HG02610 (cell line): Measurements from ENCODE around the gene RGPD4.
"Not testable (repeated sequence)": the region's sequence is repeated elsewhere in the genome, so short reads cannot be mapped to it uniquely, and the experiment has no call there.

Experiments
- ATAC-seq: cut with Tn5 transposase; IDR thresholded peaks from one replicate; pipeline ENCODE4 v1.9.1; 2021; ENCODE audit warnings: mild to moderate bottlenecking, moderate library complexity; ENCODE audit not compliant: unreplicated experiment

RGPD4 gene

DNA sequence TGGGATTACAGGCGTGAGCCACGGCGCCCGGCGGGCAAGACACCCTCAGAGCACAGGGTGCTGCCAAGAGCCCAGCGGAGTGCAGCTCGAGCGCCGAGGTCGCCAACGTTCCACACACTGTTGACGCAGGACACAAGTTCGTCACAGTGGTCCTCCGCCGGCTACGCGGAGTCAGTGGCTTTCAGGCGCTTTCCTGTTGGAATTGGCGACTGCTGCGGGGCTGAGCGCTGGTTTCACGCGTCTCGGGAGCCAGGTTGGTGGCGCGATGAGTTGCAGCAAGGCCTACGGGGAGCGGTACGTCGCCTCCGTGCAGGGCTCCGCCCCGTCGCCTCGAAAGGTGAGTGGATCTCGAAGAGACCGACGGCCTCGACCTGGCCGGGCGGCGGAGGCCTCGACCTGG is at the start of gene RGPD4:
RGPD4 (plus strand) TSS at position 144 of the 400 bp plus-strand sequence; CDS start at position 266, 122 bp downstream.
- ATAC-seq = not testable (repeated sequence)

- ATAC-seq = no peak
These were observed 48.7 kb upstream of the RGPD4 start for GRCh38 chr2:107777974-107778373.

- no peak for ATAC-seq
These were observed 40.9 kb upstream of the RGPD4 start for GRCh38 chr2:107785756-107786155.

GRCh38 chr2:107790837-107791236 is 35.9 kb upstream of the RGPD4 start:
- ATAC-seq = no peak

- no peak for ATAC-seq
These were observed 25.2 kb upstream of the RGPD4 start for GRCh38 chr2:107801498-107801897.

DNA sequence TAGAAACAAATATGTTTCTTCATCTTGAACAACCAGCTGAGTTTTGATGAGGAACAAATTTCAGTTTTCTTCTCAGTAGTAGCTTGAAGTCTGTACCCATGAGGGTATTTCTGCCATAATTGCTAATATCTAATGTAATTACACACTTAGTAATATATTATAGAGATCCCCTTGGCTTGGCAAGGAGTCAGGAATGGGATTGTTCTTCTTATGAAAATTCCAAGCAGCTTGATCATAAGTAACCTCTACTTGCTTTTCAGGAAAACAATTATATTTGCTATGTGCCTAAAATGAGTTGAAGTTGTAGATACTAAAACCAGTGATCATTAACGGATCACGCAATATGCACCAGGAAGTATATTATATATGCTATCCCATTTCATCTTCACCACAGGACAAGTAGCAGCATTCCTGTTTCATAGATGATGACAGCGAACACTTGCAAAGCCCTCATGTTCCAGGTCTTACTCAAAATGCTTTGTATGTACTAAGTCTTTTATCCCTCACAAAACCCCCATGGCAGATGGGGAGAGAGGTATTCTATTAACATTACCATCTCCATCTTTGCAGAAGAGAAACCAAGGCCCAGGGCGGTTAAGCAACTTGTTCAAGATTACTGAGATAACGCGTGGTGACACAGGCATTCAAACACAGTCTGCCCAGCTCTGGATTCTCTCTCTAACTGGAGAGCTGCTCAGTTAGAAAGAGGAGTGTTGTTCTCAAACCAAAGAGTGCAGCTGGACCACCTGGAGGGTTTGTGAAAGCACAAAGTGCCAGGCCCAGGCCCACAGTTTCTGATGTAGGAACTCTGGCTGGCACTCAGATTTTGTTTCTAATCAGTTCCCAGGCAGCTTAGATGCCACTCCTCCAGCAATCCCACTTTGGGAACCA is 21.8 kb upstream of the RGPD4 start:
- ATAC-seq = no peak

DNA sequence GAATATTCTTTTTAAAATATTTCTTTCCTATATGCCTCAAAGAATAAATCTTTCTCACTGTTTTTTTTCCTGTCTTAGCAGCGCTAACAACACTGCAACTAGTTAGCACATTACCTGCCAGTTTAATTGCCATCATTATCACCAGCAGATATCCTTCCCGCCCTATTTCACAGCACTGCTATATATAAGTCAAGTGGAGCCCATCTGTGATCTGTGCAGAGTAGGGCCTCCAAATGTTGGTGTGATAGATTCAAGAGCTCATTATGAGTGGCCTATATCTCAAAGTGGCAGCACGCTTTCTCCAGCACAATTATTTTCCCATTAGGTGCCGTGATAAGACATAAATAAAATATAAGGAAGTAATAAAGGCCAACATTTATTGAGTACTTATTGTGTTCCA is 19.8 kb upstream of the RGPD4 start:
- ATAC-seq = no peak

DNA sequence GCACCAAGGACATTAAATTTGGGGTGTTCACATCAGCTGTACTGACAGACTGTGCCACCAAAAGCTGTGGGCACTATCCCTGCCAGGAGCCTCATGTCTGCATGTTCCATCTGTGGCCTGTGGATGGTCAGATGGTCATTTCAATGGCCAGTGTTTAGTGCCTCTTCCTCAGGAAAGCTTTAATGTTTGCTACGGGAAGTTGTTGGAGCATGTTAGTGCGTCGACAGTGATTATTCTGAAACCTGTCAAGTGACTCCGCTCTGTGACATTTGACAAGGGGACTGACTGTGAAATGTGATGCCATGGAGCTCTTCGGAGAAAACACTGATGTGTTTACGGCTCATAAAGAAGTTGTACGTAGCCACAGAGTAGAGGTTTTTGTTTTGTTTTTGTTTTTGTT is 18.7 kb upstream of the RGPD4 start:
- no peak for ATAC-seq

DNA sequence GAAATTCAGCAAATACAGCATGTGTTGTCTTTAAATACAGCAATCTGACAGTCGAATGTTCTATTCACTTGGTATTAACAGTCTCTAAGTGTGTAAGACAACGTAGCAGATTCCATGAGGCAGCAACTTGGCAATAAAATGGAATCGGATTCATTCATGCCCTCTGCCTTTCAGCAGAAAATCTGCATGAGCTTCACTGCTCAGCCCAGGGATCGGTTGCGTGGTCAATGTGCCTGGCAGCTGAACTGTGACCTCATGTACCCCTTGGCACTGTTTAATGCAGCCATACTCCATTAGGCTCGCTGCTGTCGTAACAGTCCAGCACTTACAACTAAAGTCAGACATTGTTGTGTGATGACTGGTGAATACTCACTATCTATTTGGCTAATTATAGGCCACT is 17.7 kb upstream of the RGPD4 start:
- no peak for ATAC-seq

GRCh38 chr2:107809835-107810234 is 16.9 kb upstream of the RGPD4 start:
- no peak for ATAC-seq

DNA sequence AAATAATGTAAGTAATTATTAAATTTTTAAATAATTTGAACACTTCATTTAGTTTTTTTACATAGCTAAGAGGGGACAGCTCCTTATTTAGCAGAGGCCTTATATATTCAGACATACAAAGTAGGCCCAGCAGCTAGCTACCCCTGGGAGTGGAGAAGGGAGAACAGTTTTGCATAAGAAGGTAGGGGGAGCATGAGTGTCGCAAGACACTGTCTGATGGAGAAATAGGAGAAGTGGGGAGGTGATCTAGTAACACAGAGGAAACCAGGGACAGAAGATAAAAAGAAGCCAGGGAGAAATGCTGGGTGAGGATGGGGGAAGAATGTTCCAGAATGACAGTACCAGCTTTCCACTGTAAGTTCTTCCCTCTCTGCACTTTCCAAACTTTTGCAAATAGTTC is 16.0 kb upstream of the RGPD4 start:
- ATAC-seq = no peak

DNA sequence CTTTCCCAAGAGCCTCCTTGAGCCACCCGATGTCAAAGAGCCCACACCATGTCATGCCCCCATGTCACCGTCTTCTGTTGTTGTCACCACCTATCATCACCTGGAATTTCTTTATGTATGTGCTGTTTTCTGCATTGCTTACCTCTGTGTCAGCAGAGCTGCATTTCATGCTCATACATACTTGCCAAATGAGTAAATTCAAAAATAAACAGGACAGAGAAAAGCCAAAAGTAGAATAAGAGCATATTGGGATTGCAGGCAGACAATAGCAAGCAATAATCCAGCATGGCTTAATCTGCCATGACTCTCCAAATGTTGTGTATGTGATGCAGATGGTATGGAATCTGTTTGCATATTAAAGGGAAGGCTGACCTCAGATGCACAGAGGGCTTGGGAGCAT is 15.3 kb upstream of the RGPD4 start:
- ATAC-seq = no peak

DNA sequence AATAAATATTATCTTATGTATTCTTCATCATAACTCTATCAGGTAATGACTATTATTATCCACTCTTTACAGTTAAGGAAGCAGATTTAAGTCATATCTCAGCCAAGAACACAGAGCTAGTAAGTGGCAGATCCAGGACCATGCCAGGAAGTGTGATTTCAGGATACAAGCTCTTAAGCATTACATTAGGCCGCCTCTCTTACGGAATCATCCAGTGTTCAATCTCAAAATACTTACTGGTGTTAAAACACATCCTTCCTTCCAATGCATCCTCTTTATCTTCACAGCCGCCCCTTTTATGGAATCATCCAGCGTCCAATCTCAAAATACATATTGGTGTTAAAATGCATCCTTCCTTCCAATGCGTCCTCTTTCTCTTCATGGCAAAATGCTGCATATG is 14.7 kb upstream of the RGPD4 start:
- ATAC-seq = no peak

DNA sequence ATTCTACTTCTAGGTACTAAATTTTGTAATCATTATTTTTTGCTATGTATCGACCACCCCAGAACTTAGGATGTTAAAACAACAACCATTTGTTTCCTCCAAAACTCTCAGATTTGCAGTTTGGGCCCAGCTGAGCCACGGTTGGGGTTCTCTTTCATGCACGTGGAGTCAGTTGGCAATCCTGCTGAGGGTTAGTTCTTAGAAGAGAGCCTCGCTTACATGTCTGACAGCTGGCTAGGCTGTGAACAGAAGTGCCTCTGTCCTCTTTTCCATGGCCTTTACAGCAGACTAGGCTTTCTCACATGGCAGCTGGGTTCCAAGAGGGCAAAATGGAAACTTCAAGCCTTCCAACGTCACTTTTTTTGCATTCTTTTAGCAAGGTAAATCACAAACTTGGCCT is 9.3 kb upstream of the RGPD4 start:
- no peak for ATAC-seq

GRCh38 chr2:107822302-107822701 is 4.4 kb upstream of the RGPD4 start:
- ATAC-seq = no peak

DNA sequence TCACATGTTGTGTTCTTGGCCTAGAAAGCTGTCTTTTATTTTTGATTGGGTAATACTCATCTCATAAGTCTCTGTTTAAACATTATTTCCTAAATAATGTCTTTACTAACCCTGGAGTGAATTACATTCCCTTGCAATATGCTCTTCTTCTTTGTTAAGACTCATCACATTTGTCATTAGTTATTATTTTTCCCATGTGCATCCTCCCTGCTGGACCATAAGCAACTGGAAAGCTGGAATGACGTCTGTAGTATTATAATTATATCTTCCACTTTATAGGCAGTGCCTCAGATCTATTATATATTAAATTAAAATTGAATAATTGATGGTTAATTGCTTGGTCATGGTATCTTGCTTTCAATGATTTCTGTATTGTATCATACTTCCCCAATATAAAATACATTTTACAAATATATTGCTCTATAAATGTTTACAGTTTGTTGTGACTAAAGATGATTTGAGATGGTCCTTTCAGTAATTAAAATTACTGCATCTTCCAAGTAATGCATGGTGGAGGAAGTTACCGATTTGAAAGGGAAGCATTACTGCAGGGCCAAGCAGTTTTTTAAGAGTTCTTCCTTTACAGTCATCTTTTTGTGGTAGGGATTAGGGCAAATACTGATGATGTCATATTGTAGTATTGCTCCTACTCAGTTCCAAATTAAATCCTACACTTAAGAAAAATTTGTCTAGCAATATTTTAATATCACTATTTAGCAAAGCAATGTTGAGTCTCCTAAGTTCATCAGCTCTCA is 2.1 kb upstream of the RGPD4 start:
- ATAC-seq = no peak

GRCh38 chr2:107825206-107825563 is 1.5 kb upstream of the RGPD4 start:
- no peak for ATAC-seq

- ATAC-seq = not testable (repeated sequence)
These were observed 2.8 kb downstream of the RGPD4 start for GRCh38 chr2:107829514-107829913.

DNA sequence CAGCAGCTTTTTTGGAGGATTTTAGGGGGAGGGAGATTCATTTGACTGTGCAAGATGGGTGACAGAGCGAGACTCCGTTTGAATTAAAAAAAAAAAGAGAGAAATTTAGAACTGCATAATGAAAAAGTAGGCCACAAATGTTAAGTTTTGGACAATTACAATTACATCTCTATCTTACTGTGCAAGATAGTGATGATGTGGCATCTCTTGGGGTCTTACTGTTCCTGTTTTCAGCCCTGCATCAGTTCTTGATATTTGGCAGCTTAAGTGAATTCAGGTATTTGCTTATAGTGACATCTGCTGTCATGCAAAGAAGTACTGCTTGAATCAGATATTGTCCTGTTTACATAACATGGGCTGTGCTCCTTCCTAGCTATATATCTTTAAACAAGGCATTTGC is 6.5 kb downstream of the RGPD4 start:
- ATAC-seq = not testable (repeated sequence)

DNA sequence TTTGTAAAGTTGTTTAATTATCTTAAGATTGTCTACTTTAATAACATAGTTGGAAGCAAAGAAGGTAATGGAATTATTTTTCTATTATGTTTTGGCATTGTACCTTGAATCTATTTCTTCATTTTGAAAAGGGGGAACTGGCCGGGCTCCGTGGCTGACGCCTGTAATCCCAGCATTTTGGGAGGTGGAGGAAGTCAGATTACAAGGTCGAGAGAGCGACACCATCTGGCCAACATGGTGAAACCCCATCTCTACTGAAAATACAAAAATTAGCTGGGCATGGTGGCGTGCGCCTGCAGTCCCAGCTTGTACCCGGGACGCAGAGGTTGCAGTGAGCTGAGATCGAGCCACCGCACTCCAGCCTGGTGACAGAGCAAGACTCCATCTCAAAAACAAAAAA is 6.9 kb downstream of the RGPD4 start:
- ATAC-seq = not testable (repeated sequence)

DNA sequence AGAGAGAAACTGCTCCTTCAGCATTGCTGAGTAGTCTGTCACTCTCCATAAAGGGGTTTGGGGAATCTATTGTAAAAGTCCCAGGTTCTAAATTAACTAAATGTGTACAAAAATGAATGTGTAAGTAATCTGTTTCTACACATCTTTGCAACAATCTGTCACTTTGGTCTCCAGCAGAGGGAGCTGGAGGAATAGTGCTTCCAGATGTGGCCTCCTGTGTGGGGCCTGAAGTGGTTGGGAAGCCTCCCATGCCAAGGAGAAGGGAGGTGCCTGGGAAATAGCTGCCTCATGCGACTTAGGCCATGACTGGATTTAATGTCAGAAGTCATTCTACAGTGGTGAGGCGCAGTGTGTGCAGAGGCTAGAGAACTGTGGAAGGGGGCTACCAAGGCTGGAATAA is 89.4 kb downstream of the RGPD4 start:
- ATAC-seq = peak; percentile 48

DNA sequence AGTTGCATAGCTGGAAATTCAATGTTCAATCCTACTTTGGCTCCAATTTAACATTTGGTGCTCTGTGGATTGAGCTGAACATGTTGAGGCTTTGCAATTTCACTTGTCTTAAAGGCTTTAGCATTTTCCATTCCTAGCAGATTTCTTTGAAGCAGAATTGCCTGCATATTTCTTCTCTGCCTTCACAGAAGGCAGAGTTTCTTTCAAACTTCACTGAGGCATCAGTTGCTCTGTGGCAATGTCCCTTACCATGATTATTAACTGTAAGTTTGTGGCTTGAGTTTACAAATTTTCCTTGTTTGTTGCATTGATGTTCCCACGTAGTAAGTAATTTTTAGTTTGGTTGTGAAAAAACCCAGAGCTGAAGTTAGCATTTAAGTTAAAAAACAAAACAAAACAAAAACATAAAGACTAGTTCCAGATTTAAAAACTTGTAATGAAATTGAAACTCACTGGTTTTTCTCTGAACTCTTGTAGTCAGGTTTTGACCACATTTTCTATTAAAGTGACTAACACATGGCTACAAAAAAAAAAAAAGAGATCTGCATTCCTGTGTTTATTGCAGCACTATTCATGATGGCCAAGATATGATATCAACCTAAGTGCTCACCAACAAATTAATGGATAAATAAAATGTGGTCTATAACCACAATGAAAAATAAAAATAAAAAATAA is 90.1 kb downstream of the RGPD4 start:
- ATAC-seq = not testable (repeated sequence)
